GM18951 (cell line): ENCODE results near the gene CDK5.
"Not testable (repeated sequence)": the region's sequence is repeated elsewhere in the genome, so short reads cannot be mapped to it uniquely, and the experiment has no call there.

Experiments used
- POLR2A ChIP-seq: IDR thresholded peaks from 4 replicates; pipeline ENCODE4 v1.6.1; 2011; ENCODE audit warnings: mild to moderate bottlenecking; ENCODE audit not compliant: insufficient read length, insufficient read depth; ENCODE audit errors: extremely low read depth
- in situ Hi-C: fragments of 300-500 bp; cut with MboI; formaldehyde crosslinking; loops from one replicate; pipeline ENCODE4 v1.12.0; 2022; ENCODE audit warnings: low sequenced_read_pairs, mixed read lengths, inconsistent platforms; ENCODE audit not compliant: unreplicated experiment

The CDK5 gene

DNA sequence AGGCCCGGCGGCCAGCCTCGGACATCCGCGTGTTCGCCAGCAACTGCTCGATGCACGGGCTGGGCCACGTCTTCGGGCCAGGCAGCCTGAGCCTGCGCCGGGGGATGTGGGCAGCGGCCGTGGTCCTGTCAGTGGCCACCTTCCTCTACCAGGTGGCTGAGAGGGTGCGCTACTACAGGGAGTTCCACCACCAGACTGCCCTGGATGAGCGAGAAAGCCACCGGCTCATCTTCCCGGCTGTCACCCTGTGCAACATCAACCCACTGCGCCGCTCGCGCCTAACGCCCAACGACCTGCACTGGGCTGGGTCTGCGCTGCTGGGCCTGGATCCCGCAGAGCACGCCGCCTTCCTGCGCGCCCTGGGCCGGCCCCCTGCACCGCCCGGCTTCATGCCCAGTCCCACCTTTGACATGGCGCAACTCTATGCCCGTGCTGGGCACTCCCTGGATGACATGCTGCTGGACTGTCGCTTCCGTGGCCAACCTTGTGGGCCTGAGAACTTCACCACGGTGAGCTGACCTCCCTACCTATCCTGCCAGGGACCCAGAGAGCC, 8.7 kb downstream of the CDK5 start:
- in situ Hi-C loops = no loop called here
- no peak for TF ChIP-seq POLR2A

GRCh38 chr7:151047976-151048815, 9.5 kb downstream of the CDK5 start, which contains the start of gene ASIC3:
Gene ASIC3 (plus strand): TSS chr7:151048531. CDS start chr7:151048886, 355 bp downstream.
- no peak for TF ChIP-seq POLR2A
- in situ Hi-C loops = no loop called here

GRCh38 chr7:151046603-151047573, 10.8 kb downstream of the CDK5 start:
- TF ChIP-seq POLR2A = no peak
- in situ Hi-C loops = no loop called here

GRCh38 chr7:151045967-151046366, 11.7 kb downstream of the CDK5 start:
- TF ChIP-seq POLR2A = no peak
- in situ Hi-C loops = no loop called here

- in situ Hi-C loops = no loop called here
- no peak for TF ChIP-seq POLR2A
Measured at GRCh38 chr7:151045262-151045661, 12.4 kb downstream of the CDK5 start.

DNA sequence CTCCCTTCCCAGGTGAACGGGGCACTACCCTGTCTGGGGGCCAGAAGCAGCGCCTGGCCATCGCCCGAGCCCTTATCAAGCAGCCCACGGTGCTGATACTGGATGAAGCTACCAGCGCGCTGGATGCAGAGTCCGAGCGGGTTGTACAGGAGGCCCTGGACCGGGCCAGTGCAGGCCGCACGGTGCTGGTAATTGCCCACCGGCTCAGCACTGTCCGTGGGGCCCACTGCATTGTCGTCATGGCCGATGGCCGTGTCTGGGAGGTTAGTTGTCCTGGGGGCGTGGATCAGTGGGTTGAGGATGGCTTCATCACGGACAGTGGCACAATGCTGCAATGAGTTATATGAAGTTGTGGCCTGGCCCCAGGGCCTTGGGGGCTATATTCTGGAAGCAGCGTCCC, 13.7 kb downstream of the CDK5 start:
- in situ Hi-C loops = no loop called here
- TF ChIP-seq POLR2A = no peak

GRCh38 chr7:151043449-151043848, 14.2 kb downstream of the CDK5 start:
- in situ Hi-C loops = not testable (repeated sequence)

- no peak for TF ChIP-seq POLR2A
- in situ Hi-C loops = no loop called here
Measured at GRCh38 chr7:151040616-151041375, 16.9 kb downstream of the CDK5 start.

- in situ Hi-C loops = no loop called here
- no peak for TF ChIP-seq POLR2A
Measured at GRCh38 chr7:151039850-151040548, 17.7 kb downstream of the CDK5 start.

GRCh38 chr7:151038951-151039849, 18.5 kb downstream of the CDK5 start:
- TF ChIP-seq POLR2A = no peak

GRCh38 chr7:151035902-151036301, 21.8 kb downstream of the CDK5 start:
- in situ Hi-C loops = no loop called here

More at GRCh38 chr7:151038951-151039849, 18.5 kb downstream of the CDK5 start:
- in situ Hi-C loops = no loop called here

More at GRCh38 chr7:151035902-151036301, 21.8 kb downstream of the CDK5 start:
- no peak for TF ChIP-seq POLR2A
